ENCODE results near the gene DNAJA4. TPM values are rescaled to one million over a fixed set of nuclear protein-coding genes. Genes with fewer than 3 reads are reported as not detected.

DNAJA4 gene
- total and polyA plus RNA-seq, 9 of the 15 experiments (the other 6 are each of a cell fraction or from before 2014, with no cell fraction given) = 0.11 to 1.0 (median 0.16) TPM; not detected in 4

DNA sequence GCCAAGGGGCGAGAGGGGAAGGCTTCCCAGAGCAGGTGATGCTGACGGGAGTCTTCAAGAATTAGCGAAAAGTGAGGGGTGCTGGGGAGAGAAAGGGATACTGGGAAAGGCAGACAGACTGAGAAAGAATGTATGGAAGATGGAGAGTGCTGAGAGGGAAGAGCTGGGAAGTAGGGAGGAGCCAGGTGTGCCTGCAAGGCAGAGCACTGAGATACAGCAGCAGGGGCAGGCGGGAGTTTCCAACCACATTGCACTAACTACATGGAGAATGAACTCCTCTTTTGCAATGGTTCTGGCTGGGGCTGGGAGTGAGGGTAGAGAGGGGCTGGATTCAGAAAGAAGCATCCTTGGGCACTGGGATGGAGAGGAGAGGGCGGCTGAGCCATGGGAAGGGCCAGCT lies 59.8 kb downstream of the DNAJA4 start:
- Histone ChIP-seq H4K20me1 (replicated peaks; ENCODE audit: control insufficient read depth, insufficient read depth, low read length) (no peaks in the 10 kb centered on the region), H3K9ac (ENCODE audit: insufficient read depth in 1 of 2, low read depth in 2 of 2, low read length in 2 of 2) (no peak overlapping the region), H3K36me3 (ENCODE audit: control insufficient read depth, insufficient read depth, low read length) (no peaks in the 10 kb centered on the region), H3K9me3 (replicated peaks; ENCODE audit: control insufficient read depth, insufficient read depth, low read depth, low read length) (no peaks in the 10 kb centered on the region), H3K4me1 (replicated peaks in 1 of 2; ENCODE audit: control insufficient read depth in 2 of 2, insufficient read depth in 2 of 2, low read length in 2 of 2) (peaks cover 0 to 7% of the 10 kb centered on the region in 2 experiments; a peak in 3 of 5 replicates), H3K4me2 (ENCODE audit: insufficient read depth, low read length) (no peak overlapping the region), H3K79me2 (ENCODE audit: control insufficient read depth, insufficient read depth, low read length) (no peaks in the 10 kb centered on the region), H2AFZ (ENCODE audit: low read depth, low read length) (no peak overlapping the region), H3K9me1 (ENCODE audit: control insufficient read depth, insufficient read depth, low read length) (no peaks in the 10 kb centered on the region), H3K27me3 (ENCODE audit: control insufficient read depth in 2 of 2, insufficient read depth in 2 of 2, low read length in 2 of 2) (peaks cover 3 to 40% of the 10 kb centered on the region in 2 experiments; a peak in 4 of 5 replicates), H3K4me3 (no peak overlapping the region), H3K27ac (ENCODE audit: extremely low read depth, low read depth, low read length) (no peak overlapping the region)
- in situ Hi-C loops (cut with MboI) = no loop called here
- ChIA-PET POLR2A (interaction anchor here (0.6 kb wide), 1 partner anchor 35 kb away, joined by 3 read pairs; no protein-coding TSS in a partner anchor), CTCF (ENCODE audit: low intra/inter-chr PET ratio) (no interaction called here)
- intact Hi-C loops (cut with micrococcal nuclease) = no loop called here
- TF ChIP-seq KAT8 (IDR thresholded peaks at IDR 0.05; ENCODE audit: low read depth) (no peak), U2AF1 (optimal IDR thresholded peaks at IDR 0.05; ENCODE audit: low read depth, low read length) (no peak), SMARCE1 (IDR thresholded peaks at IDR 0.05) (no peak), RBM15 (IDR thresholded peaks at IDR 0.05; ENCODE audit: insufficient read depth, low read length) (no peak), HNRNPL (IDR thresholded peaks at IDR 0.05; ENCODE audit: low read depth, low read length) (no peak), EP300 (IDR thresholded peaks at IDR 0.05; ENCODE audit: low read length) (no peak), ARNT (IDR thresholded peaks at IDR 0.05) (no peak)
- TF ChIP-seq, protein P1, sequence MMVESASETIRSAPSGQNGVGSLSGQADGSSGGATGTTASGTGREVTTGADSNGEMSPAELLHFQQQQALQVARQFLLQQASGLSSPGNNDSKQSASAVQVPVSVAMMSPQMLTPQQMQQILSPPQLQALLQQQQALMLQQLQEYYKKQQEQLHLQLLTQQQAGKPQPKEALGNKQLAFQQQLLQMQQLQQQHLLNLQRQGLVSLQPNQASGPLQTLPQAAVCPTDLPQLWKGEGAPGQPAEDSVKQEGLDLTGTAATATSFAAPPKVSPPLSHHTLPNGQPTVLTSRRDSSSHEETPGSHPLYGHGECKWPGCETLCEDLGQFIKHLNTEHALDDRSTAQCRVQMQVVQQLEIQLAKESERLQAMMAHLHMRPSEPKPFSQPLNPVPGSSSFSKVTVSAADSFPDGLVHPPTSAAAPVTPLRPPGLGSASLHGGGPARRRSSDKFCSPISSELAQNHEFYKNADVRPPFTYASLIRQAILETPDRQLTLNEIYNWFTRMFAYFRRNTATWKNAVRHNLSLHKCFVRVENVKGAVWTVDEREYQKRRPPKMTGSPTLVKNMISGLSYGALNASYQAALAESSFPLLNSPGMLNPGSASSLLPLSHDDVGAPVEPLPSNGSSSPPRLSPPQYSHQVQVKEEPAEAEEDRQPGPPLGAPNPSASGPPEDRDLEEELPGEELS (CRISPR knock-in tag; IDR thresholded peaks at IDR 0.05; ENCODE audit: borderline replicate concordance) = no peak
- TF ChIP-seq, protein P2, sequence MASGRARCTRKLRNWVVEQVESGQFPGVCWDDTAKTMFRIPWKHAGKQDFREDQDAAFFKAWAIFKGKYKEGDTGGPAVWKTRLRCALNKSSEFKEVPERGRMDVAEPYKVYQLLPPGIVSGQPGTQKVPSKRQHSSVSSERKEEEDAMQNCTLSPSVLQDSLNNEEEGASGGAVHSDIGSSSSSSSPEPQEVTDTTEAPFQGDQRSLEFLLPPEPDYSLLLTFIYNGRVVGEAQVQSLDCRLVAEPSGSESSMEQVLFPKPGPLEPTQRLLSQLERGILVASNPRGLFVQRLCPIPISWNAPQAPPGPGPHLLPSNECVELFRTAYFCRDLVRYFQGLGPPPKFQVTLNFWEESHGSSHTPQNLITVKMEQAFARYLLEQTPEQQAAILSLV (tag; IDR thresholded peaks at IDR 0.05) = no peak
- ATAC-seq = no peak
- 5% methylated on average over 4 of the region's 5 CpGs for WGBS (ENCODE audit: insufficient coverage, low coverage, missing lambda C conversion rate)
- BruUV-seq (replicated peaks) = no TSS peak
- FAIRE-seq = no peak
- DNase-seq (ENCODE audit: extremely low read depth in 1 of 4, low spot score in 3 of 4) = no peak

All from K562 (cell line).